DMS79 treated with DMSO at 0.1 percent for 48 hours (cell line): Measurements from ENCODE around the gene MAP3K8.

Experiments
- DNase-seq: peaks from one replicate; lab custom pipeline; 2025; lab: John Stamatoyannopoulos, UW

Gene MAP3K8

DNA sequence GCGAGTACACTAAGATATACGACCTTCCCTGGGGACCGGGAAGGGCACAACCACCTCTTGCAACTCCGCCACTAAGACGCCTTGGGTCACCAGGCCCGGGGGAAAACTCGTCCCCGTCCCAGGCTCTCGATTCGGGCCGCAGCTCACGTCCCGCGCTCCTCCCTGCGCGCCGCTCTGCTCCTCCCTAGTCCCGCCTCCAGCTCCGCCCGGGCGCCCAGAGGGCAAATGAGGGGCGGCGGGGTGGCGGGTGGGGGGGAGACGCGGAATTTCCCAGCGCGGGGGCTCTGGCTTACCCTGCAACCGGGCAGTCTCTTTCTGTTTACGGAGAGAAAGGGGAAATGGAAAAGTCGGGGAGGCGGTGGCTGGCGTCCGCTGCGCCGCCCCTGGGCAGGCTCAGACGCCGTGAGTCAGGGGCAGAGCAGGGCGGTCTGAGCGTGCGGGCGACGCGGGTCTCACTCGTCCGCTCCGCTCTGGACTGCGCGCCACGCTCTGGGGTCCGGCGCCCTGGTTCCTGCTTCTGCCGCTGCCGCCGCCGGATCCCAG lies at the start of gene MAP3K8:
TSS of gene MAP3K8 (plus strand) at position 455 of the 543 bp plus-strand sequence. CDS start 4,755 bp downstream, outside the sequence.
- DNase-seq = peak; percentile 29

- DNase-seq = peak; percentile 57
These were observed 49.2 kb upstream of the MAP3K8 start for GRCh38 chr10:30384701-30385201.

- DNase-seq = no peak
These were observed 47.0 kb upstream of the MAP3K8 start for GRCh38 chr10:30386801-30387588.

- no peak for DNase-seq
These were observed 46.2 kb upstream of the MAP3K8 start for GRCh38 chr10:30387646-30388243.

DNA sequence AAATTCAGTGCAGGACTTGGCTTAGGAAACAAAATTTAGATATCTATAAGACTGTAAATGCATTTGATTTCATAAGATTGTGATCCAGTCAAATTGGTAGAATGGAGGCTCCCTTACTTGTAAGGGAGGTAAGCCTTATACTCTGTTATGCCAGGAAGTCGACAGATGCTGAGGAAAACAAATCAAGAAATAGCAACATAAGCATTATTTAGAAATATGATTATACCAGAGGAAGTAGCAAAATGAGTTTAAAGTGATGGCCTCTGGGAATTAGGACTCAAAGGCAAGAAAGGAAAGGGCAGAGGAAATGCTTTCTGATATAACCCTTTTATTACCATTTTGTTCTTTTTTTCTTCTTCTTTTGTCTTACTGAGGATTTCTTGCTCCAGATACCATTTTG lies 44.4 kb upstream of the MAP3K8 start:
- DNase-seq = no peak

- DNase-seq = no peak
These were observed 43.8 kb upstream of the MAP3K8 start for GRCh38 chr10:30390207-30390606.

- no peak for DNase-seq
These were observed 42.7 kb upstream of the MAP3K8 start for GRCh38 chr10:30391266-30391665.

GRCh38 chr10:30392564-30392990 lies 41.4 kb upstream of the MAP3K8 start:
- DNase-seq = no peak

GRCh38 chr10:30396293-30396692 lies 37.7 kb upstream of the MAP3K8 start:
- no peak for DNase-seq

DNA sequence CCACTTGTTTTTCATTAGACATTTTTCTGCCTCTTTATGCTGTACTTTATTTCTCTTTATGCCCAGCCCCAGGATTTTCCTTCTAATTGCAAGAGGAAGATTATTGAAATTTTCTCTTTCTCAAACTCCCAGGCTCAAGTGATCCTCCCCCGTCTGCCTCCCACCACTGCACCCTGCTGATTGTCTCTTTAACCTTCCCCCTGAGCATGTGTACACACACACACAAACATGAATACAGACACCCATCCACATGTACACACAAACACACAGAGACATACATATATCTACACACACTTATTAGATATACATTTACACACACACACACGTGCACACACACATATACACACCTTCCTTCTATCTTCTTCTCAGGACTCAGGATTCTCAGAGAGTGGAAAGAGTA lies 37.3 kb upstream of the MAP3K8 start:
- DNase-seq = no peak

DNA sequence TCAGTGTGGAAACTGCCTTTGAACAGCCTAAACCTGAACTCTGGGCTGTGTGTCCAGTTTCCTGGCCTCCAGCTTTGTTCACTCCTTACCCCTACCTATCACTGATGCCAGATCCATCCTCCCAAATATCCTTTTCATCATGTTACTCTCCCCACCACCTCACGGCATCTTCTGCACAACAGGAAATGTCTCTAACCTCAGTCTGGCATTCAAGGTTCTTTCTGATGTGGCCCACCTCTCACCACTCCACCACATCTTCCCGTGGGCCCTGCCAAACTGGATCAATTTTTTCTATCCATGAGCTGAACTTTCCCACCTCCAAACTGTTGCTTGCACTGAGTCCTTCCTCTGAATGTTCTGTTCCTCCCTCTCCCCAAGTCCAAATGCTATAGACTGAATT lies 35.8 kb upstream of the MAP3K8 start:
- DNase-seq = no peak

- no peak for DNase-seq
These were observed 35.2 kb upstream of the MAP3K8 start for GRCh38 chr10:30398788-30399187.

GRCh38 chr10:30403494-30403893 lies 30.5 kb upstream of the MAP3K8 start:
- DNase-seq = no peak

DNA sequence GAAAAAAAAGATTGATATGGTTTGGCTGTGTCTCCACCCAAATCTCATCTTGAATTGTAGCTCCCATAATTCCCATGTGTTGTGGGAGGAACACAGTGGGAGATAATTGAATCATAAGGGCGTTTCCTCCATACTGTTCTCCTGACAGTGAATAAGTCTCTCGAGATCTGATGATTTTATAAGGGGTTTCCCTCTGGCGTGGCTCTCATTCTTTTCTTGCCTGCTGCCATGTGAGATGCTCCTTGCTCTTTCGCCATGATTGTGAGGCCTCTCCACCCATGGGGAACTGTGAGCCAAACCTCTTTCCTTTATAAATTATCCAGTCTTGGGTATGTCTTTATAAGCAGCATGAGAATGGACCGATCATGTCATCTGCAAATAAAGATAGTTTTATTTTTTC lies 29.4 kb upstream of the MAP3K8 start:
- DNase-seq = no peak

- DNase-seq = no peak
These were observed 22.7 kb upstream of the MAP3K8 start for GRCh38 chr10:30411263-30411662.

DNA sequence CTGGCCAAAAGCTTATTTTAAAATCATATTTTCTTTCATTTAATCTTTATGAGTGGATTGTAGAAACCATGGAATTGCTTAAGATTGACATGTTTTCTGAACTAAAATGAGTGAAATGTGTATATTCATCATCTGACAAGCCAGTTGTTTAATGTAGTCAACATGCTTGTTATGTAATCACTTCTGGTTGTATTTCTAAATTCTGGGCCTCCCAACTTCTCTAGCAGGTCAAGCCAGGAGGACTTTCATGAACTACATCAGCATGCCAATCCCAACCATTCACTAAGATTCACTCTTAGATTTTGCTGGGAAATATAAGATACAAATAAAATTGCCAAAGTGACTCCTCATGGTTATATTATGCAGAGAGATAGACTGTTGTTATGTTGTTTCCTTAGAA lies 21.1 kb upstream of the MAP3K8 start:
- no peak for DNase-seq

GRCh38 chr10:30413996-30414576 lies 19.9 kb upstream of the MAP3K8 start:
- DNase-seq = peak; percentile 1

- DNase-seq = no peak
These were observed 18.4 kb upstream of the MAP3K8 start for GRCh38 chr10:30415593-30415992.

DNA sequence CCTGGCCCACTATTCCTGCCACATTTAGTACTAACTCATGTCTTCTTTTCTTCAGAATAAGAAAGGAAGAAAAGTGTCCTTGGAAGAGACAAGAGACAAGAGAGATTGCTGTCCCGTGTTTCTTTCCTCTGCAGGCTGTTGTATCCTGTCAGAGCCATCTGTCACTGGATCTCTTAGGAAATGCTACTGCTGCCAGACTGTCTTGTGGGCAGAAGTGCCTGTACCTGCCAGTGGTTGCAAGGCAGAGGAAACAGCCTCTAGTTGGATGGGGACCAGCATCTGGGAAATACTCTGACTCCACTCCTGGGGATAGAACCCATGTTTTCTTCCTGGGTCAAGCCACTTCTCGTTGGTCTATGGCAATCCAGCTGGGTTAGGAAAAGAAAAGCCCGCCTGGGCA lies 16.7 kb upstream of the MAP3K8 start:
- no peak for DNase-seq

DNA sequence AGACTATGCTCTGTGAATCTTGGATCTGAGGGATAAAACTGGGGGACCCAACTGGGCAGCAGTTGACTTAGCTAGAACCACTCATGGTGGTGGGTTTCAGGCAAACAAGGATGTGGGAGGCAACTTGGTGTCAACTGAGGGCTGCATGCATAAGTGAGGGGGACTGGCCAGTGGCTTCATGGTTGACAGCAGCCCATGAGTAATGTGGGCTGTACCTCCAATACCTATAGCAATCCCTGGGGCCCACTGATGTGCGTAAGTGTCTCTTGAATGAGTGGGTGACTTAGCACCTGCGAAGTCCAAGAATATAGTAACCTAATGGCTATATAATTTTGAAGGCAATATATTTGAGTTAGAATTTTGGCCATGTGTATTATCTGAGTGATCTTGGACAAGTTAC lies 13.7 kb upstream of the MAP3K8 start:
- no peak for DNase-seq

GRCh38 chr10:30420766-30421165 lies 13.2 kb upstream of the MAP3K8 start:
- no peak for DNase-seq

DNA sequence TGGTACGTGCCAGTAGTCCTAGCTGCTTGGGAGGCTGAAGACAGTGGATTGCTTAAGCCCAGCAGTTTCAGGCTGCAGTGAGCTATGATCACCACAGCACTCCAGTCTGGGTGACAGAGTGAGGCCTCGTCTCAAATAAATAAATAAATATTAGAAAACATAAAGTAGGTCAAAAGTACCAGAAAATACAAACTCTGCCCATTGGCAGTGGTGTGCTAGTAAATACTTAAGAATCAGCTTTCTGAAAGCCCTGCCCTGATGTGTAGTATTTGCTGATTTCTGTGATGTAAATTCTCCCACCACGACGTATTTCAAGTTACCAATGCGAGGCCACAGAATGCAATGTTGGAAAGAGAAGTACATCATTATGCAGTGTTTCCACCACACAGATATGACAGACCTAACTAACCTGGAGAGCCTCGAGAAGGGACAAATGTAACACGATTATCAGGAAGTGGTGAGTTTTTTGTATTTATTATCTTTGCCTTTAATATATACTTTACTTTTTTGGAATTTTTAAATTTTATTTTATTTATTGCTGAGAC lies 11.8 kb upstream of the MAP3K8 start:
- no peak for DNase-seq
